NCI-H460 (cell line): ENCODE measurements around the gene RSRC1. TPM values are rescaled to one million over a fixed set of nuclear protein-coding genes. Genes with fewer than 3 reads are reported as not detected.
"Not testable (repeated sequence)": the region's sequence is repeated elsewhere in the genome, so short reads cannot be mapped to it uniquely, and the experiment has no call there.

Experiments
- DNase-seq: peaks from one replicate; pipeline ENCODE4 v3.0.0-alpha.2; 2016; ENCODE audit warnings: low read depth; ENCODE audit errors: extremely low read depth
- total RNA-seq: library from RNA; depleted of rRNA; stranded (reverse); fragments of >200 nt; shearing (Covaris generic); gene quantifications from 2 replicates; pipeline ENCODE4 v1.2.3, GENCODE V29; 2014

RSRC1 gene
- total RNA-seq, 1 experiment from 2014 or later = 42.8 TPM

DNA sequence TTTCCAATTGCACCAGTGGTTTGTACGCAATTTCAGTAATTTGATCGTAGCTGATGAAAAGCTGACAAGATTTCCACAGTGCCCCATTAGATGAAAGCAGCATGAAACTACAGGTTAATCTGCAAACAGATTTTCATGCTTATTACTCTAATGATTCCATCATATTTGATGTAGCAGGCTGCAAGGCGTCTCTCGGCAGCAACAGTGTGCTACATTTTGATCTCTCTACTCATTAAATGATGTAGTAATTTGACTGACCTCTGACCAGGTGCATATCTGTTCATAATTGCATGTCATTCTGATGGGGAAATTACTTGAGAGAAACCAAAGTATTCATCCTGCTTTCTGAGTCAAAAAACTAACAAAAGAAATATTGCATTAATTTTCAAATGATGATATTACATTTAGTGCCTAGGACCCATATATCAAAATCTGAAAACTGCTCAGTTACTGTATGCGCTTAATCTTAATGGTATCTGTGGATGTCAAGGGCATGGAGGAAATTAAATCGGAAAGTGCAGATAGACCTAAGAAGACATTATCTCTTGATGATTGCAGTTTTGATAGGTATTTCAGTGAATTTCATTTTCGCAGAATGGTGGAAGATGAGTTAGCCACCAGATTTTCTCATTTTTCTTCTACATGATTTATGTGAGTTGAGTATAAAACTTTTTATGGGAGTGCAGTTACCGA, 198.5 kb downstream of the RSRC1 start:
- no peak for DNase-seq

DNA sequence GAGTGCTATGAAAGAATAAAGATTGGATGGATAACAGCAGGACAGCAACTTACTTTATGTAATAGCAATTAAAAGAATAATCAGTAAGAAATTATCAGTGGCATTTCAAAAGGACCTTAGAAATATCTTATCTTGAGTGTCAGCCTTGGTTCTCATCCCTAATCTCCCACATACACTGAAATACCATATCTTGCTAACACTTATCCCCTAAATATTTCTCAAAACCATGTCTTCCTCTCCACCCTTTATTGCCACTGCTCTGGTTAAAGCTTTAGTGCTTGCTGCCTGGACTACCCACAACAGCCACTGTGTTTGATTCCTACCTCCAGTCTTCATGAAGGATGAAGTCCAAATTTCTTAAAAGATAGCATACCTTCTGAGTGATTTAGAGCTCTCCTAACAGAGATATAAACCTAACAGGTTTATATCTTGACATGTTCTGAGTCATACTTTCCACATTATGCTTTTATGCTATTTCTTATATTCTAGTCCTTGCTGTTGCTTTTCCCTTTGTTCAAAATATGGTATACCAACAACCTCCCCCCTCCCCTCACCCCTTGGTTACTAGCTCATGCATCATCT, 202.8 kb downstream of the RSRC1 start:
- DNase-seq = no peak

DNA sequence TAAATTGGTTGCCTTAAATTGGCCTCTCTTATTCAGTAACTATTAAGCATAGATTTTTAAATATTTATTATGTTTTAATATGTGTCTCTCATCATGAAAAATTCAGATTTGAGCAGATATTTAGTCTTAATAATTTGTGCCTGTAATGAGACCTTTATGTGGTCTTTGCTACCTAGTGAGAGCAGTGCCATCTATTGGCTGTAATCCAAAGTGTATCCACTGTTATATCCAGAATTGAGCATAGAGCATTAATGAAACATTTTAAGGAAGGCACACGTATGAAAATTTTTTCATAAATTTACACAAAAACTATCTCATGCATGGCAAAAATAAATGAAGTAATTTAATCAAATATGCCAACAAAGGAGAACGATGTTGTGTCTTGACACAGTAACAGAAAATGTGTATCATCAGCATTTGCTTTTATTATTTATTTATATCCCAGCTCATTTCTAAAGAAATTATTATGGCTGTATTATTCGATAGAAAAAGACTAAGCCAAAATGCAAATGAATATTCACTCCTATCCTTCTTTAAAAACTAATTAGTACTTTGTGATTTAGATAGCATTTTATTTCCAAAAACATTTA, 203.5 kb downstream of the RSRC1 start:
- DNase-seq = peak; percentile 25

DNA sequence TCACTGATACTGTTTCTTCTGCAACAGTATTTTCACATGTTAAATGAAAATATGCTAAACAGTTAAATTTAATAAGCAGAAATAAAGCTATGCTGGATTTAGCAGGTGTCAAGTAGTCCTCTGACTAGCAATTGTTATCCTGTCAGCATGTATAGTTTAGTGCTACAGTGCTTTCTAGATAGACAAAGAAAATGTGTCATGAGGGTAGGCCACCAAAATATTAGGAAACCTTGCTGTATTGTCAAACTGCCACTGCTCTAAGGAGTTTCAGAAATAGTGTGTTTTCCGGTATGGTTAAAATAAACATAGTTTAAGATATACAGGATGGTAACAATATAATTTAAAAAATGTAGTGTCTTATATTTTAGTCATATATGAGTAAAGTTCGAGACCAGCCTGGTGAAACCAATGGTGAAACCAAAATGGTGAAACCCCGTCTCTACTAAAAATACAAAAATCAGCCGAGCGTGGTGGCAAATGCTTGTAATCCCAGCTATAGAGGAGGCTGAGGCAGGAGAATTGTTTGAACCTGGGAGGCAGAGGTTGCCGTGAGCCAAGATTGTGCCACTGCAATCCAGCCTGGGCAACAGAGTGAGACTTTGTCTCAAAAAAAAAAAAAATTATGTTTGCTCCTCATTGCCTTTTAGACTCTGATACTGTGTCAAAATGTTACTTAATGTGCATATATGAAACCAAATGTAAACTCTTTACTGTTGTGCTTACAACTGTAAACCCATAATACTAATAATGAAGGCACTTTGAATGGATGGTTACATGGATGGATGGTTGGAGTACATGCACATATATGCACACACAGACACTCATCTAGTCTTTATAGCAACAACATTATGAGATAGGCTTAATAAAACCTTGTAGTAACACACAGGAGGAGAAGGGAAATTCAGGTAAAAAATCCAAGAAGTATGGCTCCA, 204.8 kb downstream of the RSRC1 start:
- no peak for DNase-seq

DNA sequence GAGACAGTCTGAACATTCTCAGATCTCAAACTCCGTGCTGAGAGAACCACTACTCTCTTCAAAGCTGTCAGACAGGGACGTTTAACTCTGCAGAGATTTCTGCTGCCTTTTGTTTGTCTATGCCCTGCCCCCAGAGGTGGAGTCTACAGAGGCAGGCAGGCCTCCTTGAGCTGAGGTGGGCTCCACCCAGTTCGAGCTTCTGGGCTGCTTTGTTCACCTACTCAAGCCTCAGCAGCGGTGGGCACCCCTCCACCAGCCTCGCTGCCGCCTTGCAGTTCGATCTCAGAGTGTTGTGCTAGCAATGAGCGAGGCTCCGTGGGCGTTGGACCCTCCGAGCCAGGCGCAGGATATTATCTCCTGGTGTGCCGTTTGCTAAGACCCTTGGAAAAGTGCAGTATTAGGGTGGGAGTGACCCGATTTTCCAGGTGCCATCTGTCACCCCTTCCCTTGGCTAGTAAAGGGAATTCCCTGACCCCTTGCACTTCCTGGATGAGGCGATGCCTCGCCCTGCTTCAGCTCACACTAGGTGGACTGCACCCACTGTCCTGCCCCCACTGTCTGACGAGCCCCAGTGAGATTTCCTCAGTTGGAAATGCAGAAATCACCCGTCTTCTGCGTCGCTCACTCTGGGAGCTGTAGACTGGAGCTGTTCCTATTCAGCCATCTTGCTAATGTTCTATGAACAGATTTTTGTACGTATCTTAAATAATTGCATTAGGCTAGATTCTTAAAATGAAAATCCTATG, 220.0 kb downstream of the RSRC1 start:
- DNase-seq = not testable (repeated sequence)

DNA sequence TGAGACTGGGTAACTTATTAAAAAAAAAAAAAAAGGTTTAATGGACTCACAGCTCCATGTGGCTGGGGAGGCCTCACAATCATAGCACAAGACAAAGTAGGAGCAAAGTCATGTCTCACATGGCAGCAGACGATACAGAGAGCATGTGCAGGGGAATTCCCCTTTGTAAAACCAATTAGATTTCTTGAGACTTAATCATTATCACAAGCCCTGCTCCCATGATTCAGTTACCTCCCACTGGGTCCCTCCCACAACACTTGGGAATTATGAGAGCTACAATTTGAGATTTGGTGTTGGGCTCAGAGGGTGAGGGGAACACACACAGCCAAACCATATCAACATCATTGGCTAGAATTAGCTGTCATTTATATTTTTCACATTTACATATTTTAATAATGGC, 221.0 kb downstream of the RSRC1 start:
- no peak for DNase-seq

DNA sequence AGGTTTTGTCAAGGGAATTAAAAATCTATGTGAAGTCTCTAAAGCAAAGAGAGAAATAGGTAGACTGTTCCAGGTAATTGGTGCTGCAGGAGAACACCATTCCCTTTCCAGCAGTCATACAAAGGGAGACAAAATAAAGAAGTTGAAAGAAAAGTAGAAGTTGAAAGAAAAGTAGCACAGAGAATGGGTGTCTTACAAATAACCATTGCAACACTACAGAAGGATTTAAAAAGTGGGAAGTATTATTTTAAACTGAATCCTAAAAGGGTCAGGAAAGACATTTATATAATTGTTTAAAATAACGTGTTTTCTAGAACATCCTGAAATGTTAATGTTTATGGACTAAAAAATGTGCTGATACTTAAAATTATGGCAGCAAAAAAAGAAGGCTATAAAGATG, 223.8 kb downstream of the RSRC1 start:
- no peak for DNase-seq

DNA sequence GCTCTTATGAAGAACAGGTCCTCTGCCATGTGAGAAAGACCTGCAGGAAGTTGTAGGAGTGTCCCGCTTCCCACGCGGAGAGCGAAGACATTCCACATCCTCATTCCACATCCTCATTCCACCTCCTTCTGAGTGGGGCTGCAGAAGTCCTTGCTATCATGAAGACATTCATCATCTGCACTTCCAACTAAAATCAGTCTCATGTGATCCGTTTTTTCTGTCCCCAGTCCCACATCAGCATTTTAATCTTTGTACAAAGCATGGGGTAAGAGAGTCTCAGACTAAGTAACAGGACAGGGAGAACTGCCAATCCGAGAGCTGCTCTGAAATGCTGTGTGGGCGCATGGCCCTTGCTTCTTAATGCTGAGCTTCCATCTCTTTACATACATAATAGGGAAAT, 227.2 kb downstream of the RSRC1 start:
- DNase-seq = no peak

DNA sequence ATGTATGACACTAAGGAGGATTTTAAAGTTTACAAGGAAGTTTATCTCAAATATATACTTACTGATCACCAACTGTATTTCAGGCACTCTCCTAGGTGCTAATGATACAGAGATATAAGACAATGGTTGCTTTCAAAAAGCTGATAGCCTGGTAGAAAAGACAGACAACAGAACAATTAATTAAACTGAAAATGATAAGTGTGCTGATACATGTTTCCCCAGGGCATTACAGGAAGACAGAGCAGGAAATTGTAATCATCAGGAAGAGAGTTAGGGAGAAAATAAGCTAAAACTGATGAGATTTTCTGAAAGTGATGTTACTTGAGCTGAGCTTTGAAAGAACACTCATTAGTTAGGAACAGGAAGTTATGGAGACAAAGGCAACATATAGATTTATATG, 229.7 kb downstream of the RSRC1 start:
- no peak for DNase-seq

DNA sequence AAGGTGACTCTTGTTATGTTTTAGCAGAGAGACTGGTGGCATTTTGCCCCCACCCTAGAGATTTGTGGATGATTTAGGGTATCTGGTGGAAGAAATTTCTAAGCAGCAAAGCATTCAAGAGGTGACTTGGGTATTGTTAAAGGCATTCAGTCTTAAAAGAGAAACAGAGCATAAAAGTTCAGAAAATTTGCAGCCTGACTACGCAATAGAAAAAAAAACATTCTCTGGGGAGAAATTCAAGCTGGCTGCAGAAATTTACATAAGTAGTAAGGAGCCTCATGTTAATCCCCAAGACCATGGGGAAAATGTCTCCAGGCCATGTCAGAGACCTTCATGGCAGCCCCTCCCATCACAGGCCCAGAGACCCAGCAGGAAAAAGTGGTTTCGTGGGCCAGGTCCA, 231.1 kb downstream of the RSRC1 start:
- DNase-seq = not testable (repeated sequence)

DNA sequence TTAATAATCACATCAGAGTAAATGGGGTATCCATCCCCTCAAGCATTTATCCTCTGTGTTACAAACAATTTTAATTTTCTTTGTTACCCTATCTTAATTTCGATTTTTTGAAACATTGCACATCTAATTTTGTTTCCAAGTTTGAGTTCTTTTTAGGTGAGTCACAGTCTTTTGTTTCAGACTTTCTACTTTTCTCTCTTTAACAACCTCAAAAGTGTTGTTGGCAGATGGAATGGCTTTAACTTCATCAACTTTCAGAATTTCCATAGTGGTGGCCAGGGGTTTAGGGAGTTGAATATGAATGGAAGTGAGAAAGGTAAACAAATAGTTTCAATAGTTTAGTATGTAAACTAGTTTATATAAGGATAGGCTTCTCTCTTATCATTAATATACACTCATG, 238.1 kb downstream of the RSRC1 start:
- no peak for DNase-seq

DNA sequence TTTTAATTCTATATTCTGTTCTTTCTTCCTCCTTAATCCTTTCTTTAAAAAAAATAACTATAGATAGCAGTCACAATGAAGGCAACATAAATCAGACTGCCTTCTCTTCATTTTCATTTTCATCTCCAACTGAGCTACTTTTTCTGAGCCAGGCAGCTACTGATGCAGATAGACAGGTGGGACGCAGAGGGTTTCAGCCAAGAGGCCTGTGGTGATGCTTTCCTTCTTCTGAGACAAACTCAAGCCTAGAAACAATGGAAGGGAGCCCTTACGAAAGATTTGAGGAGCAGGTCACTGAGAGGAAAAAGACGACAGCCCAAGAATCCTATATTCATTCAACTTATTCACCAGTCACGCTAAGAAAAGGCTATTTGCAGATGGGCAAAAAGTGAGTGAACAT, 241.1 kb downstream of the RSRC1 start:
- no peak for DNase-seq

DNA sequence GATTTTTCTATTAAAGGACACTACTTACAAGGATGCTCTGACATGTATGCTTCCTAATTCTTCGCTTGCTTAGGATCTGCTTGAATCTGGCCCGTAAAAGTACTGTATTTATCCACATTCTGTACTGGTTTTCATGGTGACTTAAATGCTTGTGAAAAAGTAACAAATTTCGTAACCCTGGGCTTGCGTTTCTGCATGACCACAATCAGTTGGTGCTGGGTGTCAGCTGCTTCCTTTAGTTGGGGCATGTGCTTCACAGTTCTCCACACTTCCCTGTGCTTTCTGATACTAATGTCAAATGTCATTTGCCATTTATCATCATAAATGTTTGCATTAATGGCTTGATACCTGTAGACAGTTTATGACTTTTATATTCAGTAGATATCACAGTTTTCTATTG, 242.7 kb downstream of the RSRC1 start:
- no peak for DNase-seq

DNA sequence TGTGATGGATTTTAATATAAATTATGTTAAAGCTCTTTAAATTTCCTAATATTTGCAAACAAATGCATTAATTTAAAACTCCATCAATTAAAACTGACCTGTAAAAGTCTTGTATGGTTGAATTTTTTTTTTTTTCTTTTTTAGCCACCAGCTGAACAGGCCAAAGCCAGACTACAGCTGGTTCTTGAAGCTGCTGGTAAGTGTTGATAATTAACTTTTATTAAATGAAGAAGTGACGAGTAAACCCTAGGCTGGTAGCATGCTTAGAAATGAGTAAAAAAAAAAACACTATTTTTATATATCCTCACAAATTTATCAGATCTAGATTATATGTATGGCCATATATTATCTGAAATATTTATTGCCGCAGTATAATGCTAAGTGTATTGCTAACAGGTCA, 244.8 kb downstream of the RSRC1 start:
- DNase-seq = no peak

DNA sequence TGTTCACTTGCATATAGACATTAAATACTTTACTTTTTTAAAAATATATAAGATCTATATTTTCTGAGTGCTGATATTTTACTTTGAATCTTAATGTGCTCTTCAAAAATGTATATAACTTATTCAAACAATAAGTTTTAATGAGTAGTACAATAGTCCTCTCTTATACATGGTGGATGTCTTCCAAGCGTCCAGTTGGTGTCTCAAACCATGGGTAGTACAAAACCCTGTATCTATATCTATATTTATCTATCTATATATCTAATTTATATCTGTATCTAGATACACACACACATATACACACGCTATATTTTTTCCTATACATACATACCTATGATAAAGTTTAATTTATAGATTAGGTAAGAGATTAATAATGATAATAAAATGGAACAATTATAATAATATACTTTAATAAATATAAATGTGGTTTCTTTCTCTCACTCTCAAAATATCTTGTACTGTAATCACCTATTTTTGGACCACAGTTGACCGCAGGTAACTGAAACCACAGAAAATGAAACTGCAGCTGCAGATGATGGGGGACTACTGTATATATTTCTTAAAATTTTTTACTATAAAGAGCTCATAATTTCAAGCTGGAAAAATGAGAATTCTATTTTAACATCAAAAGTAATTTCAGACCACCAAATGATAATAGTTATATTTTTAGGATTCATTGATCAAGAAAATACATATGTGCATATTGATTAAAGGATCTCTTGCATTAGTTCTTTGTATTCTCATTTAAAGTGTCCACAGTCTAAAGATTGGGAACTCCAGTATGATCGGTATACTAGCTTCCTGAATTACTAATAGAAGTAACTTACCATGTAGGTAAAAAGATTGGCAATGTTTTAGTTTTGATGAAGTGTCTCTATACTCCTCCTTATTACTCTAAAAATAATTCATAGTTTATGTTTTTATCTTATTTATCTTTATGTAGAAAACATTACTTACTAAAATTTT, 246.0 kb downstream of the RSRC1 start:
- DNase-seq = no peak

DNA sequence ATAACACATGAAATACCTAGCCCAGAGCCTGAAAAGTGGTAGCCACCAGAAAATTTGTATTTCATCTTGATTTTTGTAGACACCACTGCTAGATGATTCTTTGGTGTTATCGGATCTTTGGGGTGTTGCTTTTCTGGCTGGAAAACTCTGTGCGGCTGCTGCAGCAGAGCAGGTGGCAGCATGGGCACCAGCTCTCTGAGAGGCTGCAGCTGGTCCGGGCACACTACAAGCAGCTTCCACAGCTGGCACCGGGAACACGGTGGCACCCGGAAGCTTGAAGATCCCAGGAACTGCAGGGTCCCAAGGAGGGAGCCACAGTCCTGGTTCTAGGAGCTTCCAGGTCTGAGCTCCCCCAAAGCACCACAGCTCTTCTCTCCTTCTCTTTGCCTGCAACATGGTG, 249.4 kb downstream of the RSRC1 start:
- no peak for DNase-seq

DNA sequence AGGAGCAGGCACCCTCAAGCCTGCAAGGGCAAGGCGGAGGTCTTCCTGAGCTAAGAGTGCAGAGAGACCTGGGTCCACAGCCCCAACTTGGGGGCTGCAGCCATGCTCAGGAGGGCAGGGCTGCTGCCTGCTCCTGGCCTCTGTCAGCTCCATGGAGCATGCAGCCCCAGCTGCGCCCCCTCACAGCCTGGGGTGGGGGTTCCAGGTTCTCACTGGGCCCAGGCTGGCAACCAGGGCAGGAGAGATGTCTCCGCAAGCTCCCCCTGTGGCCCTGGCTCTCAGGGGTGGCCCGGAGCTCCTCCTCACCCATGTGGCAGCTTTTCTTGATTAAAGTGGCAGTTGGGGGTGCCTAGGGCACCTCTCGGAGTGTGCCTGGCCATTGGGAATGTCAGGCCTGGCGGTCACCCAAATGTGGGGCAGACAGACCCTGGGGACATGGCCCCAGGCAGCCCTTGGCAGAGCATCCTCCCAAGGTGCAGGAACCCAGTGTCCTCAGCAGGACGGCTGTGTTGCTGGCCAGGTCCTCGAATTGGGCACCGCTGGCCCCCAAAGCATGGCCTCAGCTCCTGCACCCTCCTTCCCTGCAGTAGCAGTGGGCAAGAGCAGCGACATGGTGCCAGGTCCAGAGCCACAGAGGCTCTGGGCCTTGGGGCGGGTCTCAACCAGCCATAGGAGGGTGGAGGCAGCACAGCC, 251.0 kb downstream of the RSRC1 start:
- DNase-seq = no peak

DNA sequence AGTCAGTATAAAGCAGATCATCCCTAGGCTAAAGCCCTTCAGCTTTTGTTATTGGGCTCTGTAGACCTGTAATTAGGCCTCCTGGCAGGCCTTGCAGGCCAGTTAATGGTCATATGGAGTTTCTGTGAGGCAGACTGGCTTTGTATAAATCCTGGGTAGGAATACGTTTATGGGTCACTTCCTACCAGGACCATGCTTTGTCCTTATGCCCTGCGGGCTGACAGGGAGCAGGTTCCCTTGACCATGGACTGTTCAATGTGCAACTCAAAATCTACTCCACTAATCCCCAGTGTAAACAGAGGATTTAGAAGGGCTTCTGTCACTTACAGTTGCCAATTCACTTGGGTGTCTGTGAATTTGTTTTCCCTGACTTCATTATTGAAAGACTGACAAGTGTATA, 258.4 kb downstream of the RSRC1 start:
- DNase-seq = no peak

DNA sequence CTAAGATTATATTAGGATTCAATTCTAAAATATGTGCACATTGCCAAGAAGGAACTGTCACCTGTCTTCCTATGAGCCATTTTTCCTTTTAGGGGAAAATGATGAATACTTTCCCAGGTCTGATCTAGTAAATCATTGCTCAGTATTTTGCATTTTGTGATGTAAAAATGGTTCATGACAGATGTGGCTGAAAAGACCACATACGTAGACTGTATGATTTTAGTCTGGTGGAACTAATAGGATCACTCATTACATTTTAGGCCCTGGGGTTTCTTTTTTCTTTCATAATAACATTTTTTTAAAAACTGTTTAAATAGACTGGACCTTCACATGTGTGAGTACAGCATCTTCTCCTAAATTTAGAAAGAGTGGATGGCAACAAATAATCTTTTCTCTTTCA, 259.4 kb downstream of the RSRC1 start:
- DNase-seq = no peak
